Sigmoid colon (tissue), 7 donors: ENCODE data around the gene PIGT. TPM values are rescaled to one million over a fixed set of nuclear protein-coding genes. Genes with fewer than 3 reads are reported as not detected.

ENCODE experiments used
- DNase-seq: peaks from one replicate; pipeline ENCODE4 v3.0.0-alpha.2; 2019
- H3K27ac ChIP-seq, 4 donors: fragments of 200-600 bp; sonication (generic); one replicate each; pipeline ENCODE4 v1.5.1; 2016 to 2019; ENCODE audit warnings: mild to moderate bottlenecking in 1 of 4
- H3K27me3 ChIP-seq, 3 donors: fragments of 200-600 bp; sonication (generic); one replicate each; pipeline ENCODE4 v1.5.1; 2019; ENCODE audit warnings: mild to moderate bottlenecking in 1 of 3
- H3K36me3 ChIP-seq, 4 donors: fragments of 200-600 bp; sonication (generic); one replicate each; pipeline ENCODE4 v1.5.1; 2016 to 2019
- H3K4me1 ChIP-seq, 4 donors: fragments of 200-600 bp; sonication (generic); one replicate each; pipeline ENCODE4 v1.5.1; 2017 to 2019
- H3K4me3 ChIP-seq, 4 donors: fragments of 200-600 bp; sonication (generic); one replicate each; pipeline ENCODE4 v1.5.1; 2017 to 2019; ENCODE audit warnings: mild to moderate bottlenecking in 2 of 4, moderate library complexity in 1 of 4
- H3K9me3 ChIP-seq, 4 donors: fragments of 200-600 bp in 3 of 4; sonication (generic) in 3 of 4; one replicate each; pipeline versions ENCODE4 v1.5.1 to v1.6.1; 2013 to 2019
- EP300 ChIP-seq, 4 donors: sonication (generic); formaldehyde crosslinking; IDR thresholded peaks; one replicate each; pipeline ENCODE4 v1.6.1; 2017; ENCODE audit warnings: antibody characterized with exemption in 4 of 4
- POLR2A ChIP-seq, 2 donors: fragments of 450-650 bp; IDR thresholded peaks; one replicate each; pipeline ENCODE4 v1.6.1; 2016; ENCODE audit warnings: antibody characterized with exemption in 2 of 2, mild to moderate bottlenecking in 2 of 2, moderate library complexity in 2 of 2
- POLR2AphosphoS5 ChIP-seq, 4 donors: sonication (generic); formaldehyde crosslinking; IDR thresholded peaks; one replicate each; pipeline ENCODE4 v1.6.1; 2017; ENCODE audit warnings: antibody characterized with exemption in 4 of 4
- WGBS, 2 donors: extraction: QIAGEN DNeasy Blood & Tissue Kit; methylation state at CpG; one replicate each; pipeline ENCODE4 v1.1.7; 2013; 5-methylcytosine and 5-hydroxymethylcytosine counted together
- intact Hi-C: fragments of 100-400 bp; cut with DNase I; formaldehyde crosslinking; loops from one replicate; pipeline ENCODE4 v1.15.1; 2023
- polyA plus RNA-seq, 3 donors: library from polyadenylated mRNA; stranded (reverse); fragments of 200-250 nt; gene quantifications; one replicate each; pipeline ENCODE4 v1.2.3, GENCODE V29; 2013
- total RNA-seq, 4 donors: library from RNA; depleted of rRNA; stranded (reverse); fragments of >200 nt; gene quantifications; one replicate each; pipeline ENCODE4 v1.1.0, GENCODE V29; 2016
- TF ChIP-seq, protein P1 (sequence below), 4 experiments: fragments of 450-650 bp in 3 of 4; fragments of 200-600 bp in 1 of 4; IDR thresholded peaks; one replicate each; pipeline ENCODE4 v1.5.1; 2016 to 2019; ENCODE audit warnings: antibody characterized with exemption in 4 of 4, mild to moderate bottlenecking in 3 of 4, moderate library complexity in 2 of 4
- donor health status: healthy with polysubstance abuse.
- donor health status: Bipolar disorder and iron deficiency.
- donor health status: healthy.

Gene PIGT
- total and polyA plus RNA-seq, 7 donors = 33.0 to 98.7 (median 51.6) TPM

GRCh38 chr20:45433976-45434375 lies 18.0 kb downstream of the PIGT start:
- peak overlapping the region in 3 of 4 donors; percentile 35 to 67 (median 53) for H3K27ac ChIP-seq
- no peaks in the 10 kb centered on the region for H3K36me3 ChIP-seq
- intact Hi-C loops = no loop called here
- peaks cover 0 to 20% (median 7%) of the 10 kb centered on the region in 4 donors for H3K4me1 ChIP-seq
- TF ChIP-seq POLR2AphosphoS5 (IDR thresholded peaks at IDR 0.05) (no peak), EP300 (IDR thresholded peaks at IDR 0.05) (no peak), POLR2A (IDR thresholded peaks at IDR 0.05) (no peak)
- TF ChIP-seq, protein P1, sequence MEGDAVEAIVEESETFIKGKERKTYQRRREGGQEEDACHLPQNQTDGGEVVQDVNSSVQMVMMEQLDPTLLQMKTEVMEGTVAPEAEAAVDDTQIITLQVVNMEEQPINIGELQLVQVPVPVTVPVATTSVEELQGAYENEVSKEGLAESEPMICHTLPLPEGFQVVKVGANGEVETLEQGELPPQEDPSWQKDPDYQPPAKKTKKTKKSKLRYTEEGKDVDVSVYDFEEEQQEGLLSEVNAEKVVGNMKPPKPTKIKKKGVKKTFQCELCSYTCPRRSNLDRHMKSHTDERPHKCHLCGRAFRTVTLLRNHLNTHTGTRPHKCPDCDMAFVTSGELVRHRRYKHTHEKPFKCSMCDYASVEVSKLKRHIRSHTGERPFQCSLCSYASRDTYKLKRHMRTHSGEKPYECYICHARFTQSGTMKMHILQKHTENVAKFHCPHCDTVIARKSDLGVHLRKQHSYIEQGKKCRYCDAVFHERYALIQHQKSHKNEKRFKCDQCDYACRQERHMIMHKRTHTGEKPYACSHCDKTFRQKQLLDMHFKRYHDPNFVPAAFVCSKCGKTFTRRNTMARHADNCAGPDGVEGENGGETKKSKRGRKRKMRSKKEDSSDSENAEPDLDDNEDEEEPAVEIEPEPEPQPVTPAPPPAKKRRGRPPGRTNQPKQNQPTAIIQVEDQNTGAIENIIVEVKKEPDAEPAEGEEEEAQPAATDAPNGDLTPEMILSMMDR (IDR thresholded peaks at IDR 0.05) = no peak
- no peaks in the 10 kb centered on the region for H3K27me3 ChIP-seq
- WGBS, 2 donors = 94 to 96% methylated on average over 4 of the region's 4 CpGs
- DNase-seq = no peak
- H3K4me3 ChIP-seq = no peak overlapping the region
- no peaks in the 10 kb centered on the region for H3K9me3 ChIP-seq

DNA sequence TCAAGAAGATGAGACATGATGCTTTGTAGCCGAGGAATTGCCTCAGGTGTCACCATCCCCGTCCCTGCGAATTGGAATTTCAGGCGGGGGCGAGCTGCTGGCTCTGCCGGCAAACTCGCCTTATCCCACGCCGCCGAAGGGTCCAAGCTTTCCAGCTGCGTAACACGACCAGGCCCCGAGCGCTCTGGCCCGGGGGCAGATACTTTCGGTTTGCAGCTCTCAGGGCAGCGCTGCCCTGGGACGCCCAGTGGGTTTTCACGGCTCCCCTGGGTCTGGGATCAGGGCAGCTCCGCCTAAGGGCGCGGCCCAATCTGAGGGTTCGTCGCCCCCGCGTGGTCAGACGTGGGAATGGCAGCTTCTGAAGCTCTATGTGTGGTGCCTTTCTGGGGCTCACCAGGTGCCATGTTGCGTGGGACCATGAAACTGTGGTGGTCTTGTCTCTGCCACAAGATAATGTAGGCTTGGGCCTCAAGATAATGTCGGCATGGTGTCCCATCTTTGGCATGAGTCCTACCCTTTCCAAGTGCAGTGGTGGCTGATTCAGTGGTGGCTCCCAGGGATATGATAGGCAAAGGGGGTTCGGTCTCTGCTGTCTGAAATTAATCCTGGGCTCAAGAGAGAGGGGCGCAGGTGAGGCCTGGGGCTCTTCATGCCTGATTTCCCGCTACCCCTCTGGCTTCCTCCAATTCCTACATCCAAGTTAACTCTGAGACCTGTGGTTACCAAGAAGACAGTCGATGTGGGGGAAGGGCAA lies 21.0 kb downstream of the PIGT start:
- intact Hi-C loops = loop anchor here (1.0 kb wide), 2 partner anchors 64 to 118 kb away; no protein-coding TSS in a partner anchor
- no peaks in the 10 kb centered on the region for H3K36me3 ChIP-seq
- 7 to 12% methylated on average over 33 of the region's 33 CpGs for WGBS, 2 donors

DNA sequence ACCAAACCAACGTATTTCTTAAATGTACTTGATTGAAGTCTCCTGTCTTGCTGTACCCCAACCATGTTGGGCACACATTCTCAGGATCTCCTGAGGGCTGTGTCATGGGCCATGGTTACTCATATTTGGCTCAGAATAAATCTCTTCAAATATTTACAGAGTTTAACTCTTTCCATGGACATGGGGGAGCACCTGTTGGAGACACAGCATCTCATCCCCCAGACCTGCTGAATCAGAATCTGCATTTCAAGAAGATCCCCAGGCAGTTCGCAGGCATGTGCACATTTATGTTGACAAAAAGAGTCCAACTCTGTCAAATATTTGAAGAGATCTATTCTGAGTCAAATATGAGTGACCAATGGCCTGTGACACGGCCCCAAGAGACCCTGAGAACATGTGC lies 24.5 kb downstream of the PIGT start:
- H3K4me3 ChIP-seq = no peak overlapping the region
- H3K4me1 ChIP-seq = peaks cover 0 to 38% (median 12%) of the 10 kb centered on the region in 4 donors
- DNase-seq = no peak
- peaks cover 0 to 13% (median 0%) of the 10 kb centered on the region in 4 donors for H3K36me3 ChIP-seq
- TF ChIP-seq POLR2A (IDR thresholded peaks at IDR 0.05) = no peak
- TF ChIP-seq POLR2AphosphoS5 (IDR thresholded peaks at IDR 0.05) = no peak
- TF ChIP-seq EP300 (IDR thresholded peaks at IDR 0.05) = no peak
- TF ChIP-seq, protein P1 (IDR thresholded peaks at IDR 0.05) = no peak
- no peak overlapping the region for H3K27ac ChIP-seq
- 82 to 89% methylated on average over 3 of the region's 3 CpGs for WGBS, 2 donors
- no peaks in the 10 kb centered on the region for H3K9me3 ChIP-seq
- H3K27me3 ChIP-seq = no peaks in the 10 kb centered on the region
- intact Hi-C loops = no loop called here

More for the DNA sequence above, 21.0 kb downstream of the PIGT start:
- Histone ChIP-seq H3K27ac (peak overlapping the region; percentile 80 to 87 (median 86)), H3K4me1 (peaks cover 0 to 20% (median 7%) of the 10 kb centered on the region in 4 donors), H3K4me3 (peak overlapping the region; percentile 39 to 59 (median 54)), H3K27me3 (no peaks in the 10 kb centered on the region), H3K9me3 (no peaks in the 10 kb centered on the region)
- DNase-seq = peak; percentile 93
- TF ChIP-seq, protein P1 (IDR thresholded peaks at IDR 0.05) = peak; percentile 88 to 96 (median 93)
- TF ChIP-seq POLR2A (IDR thresholded peaks at IDR 0.05) (peak in 1 of 2 donors; percentile 8), EP300 (IDR thresholded peaks at IDR 0.05) (no peak), POLR2AphosphoS5 (IDR thresholded peaks at IDR 0.05) (peak in 3 of 4 donors; percentile 54 to 76 (median 69))

DNA sequence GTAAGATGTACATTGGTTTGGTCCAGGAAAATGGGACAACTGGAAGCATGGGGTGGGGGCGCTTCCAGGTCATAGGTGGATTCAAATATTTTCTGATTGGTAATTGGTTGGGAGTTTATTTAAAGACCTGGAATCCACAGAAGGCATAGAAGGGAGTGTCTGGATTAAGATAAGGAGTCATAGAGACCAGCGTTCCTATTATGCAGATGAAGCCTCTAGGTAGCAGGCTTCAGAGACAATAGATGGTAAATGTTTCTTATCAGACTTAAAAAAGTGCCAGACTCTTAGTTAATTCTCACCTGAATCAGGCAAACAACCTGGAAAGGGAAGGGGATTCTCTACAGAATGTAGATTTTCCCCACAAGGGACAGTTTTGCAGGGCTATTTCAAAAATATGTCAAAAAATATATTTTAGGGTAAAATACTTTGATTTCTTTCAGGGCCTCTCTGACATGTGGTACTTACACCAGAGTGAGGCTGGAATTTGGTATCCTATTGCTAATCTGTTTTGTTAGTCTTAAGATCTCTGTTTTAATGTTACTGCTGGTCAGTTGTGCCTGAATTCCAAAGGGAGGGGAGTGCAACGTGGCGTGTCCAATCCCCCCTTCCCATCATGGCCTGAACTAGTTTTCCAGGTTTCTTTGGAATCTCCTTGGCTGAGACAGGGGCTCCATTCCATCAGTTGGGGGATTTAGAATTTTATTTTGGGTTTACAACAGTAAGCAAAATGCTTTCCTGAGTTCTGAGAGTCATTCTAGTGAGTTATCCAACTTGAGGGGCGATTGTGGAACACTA lies 25.1 kb downstream of the PIGT start:
- intact Hi-C loops = no loop called here
- WGBS, 2 donors = 66 to 73% methylated on average over 5 of the region's 5 CpGs
- DNase-seq = no peak

More for the DNA sequence above, 25.1 kb downstream of the PIGT start:
- H3K36me3 ChIP-seq = peaks cover 0 to 13% (median 0%) of the 10 kb centered on the region in 4 donors
- no peak overlapping the region for H3K4me3 ChIP-seq
- peaks cover 0 to 36% (median 11%) of the 10 kb centered on the region in 4 donors for H3K4me1 ChIP-seq
- H3K27ac ChIP-seq = no peak overlapping the region
- no peaks in the 10 kb centered on the region for H3K9me3 ChIP-seq
- H3K27me3 ChIP-seq = no peaks in the 10 kb centered on the region
- TF ChIP-seq, protein P1 (IDR thresholded peaks at IDR 0.05) = no peak
- no peak for TF ChIP-seq POLR2A (IDR thresholded peaks at IDR 0.05)
- TF ChIP-seq POLR2AphosphoS5 (IDR thresholded peaks at IDR 0.05) = no peak
- TF ChIP-seq EP300 (IDR thresholded peaks at IDR 0.05) = no peak
